Measurements from ENCODE around the gene RAB27A.

DNA sequence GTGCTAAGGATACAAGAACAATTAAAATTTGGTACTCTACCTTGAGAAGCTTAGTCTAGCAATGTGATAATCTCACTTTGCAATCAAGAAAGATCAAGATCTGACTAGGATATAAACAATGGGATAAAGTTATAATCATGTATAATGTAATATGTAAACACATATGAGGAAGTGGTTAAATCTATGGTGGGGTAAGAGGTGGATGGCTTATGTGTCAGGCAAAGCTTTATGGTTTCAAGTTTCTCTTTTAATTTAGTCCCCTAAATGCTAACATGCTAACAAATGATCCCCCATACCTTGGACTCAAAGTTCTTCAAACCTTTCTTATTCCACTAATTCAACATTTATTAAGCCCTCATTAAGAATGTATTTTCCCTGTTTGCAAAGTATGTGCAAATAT lies 95.4 kb downstream of the RAB27A start:
- TF ChIP-seq POLR2A (IDR thresholded peaks at IDR 0.05): no peak
- TF ChIP-seq, protein P1, sequence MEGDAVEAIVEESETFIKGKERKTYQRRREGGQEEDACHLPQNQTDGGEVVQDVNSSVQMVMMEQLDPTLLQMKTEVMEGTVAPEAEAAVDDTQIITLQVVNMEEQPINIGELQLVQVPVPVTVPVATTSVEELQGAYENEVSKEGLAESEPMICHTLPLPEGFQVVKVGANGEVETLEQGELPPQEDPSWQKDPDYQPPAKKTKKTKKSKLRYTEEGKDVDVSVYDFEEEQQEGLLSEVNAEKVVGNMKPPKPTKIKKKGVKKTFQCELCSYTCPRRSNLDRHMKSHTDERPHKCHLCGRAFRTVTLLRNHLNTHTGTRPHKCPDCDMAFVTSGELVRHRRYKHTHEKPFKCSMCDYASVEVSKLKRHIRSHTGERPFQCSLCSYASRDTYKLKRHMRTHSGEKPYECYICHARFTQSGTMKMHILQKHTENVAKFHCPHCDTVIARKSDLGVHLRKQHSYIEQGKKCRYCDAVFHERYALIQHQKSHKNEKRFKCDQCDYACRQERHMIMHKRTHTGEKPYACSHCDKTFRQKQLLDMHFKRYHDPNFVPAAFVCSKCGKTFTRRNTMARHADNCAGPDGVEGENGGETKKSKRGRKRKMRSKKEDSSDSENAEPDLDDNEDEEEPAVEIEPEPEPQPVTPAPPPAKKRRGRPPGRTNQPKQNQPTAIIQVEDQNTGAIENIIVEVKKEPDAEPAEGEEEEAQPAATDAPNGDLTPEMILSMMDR (IDR thresholded peaks at IDR 0.05): no peak
